ENCODE data around the gene ADCY10.
"Not testable (repeated sequence)": the region's sequence is repeated elsewhere in the genome, so short reads cannot be mapped to it uniquely, and the experiment has no call there.

The ADCY10 gene

GRCh38 chr1:167913895-167914496, at the start of gene ADCY10:
Gene ADCY10, minus strand, starts transcription at chr1:167914134. Its CDS starts 8,994 bp downstream, at chr1:167905140.
- DNase-seq: no peak

DNA sequence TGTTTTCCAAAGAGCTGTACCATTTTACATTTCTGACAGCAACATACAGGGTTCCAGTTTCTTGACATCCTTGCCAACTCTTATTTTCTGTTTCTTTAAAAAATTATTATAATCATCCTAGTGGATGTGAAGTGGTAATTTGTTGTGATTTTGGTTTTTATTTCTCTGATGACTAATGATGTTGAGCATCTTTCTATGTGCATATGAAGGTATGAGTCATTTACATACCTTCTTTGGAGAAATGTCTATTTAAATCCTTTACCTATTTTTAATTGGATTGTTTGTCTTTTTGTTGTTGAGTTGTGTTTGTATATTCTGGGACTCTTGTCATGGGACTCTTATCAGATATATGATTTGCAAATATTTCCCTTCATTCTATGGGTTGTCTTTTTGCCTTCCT, 43.8 kb upstream of the ADCY10 start:
- no peak for DNase-seq

- DNase-seq: no peak
Measured at GRCh38 chr1:167955915-167956314, 42.0 kb upstream of the ADCY10 start.

- no peak for DNase-seq
Measured at GRCh38 chr1:167950569-167950968, 36.6 kb upstream of the ADCY10 start.

GRCh38 chr1:167949785-167950184, 35.9 kb upstream of the ADCY10 start:
- no peak for DNase-seq

DNA sequence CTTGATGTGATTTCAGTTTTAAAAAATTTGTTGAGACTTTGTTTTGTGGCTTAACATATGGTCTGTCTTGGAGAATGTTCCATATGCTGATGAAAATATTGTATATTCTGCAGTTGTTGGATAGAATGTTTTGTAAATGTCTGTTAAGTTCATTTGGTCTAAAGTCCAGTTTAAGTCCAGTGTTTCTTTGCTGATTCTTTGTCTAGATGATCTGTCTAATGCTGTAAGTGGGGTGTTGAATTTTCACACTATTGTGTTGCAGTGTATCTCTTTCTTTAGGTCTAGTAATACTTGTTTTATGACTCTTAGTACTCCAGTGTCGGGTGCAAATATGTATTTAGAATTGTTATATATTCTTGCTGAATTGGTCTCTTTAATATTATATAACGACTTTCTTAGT, 33.8 kb upstream of the ADCY10 start:
- DNase-seq: no peak

DNA sequence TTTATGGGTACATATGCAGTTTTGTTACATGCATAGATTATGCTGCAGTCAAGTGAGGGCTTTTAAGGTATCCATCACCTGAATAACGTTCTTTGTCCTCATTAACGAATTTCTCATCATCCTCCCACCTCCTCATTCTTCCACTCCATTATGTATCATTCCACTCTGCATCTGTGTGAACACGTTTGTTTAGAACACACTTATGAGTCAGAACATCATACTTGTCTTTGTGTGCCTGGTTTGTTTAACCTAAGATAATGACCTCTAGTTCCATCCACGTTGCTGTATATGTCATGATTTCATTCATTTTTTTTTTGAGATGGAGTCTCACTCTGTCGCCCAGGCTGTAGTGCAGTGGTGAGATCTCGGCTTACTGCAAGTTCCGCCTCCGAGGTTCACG, 29.6 kb upstream of the ADCY10 start:
- DNase-seq: no peak

- DNase-seq: no peak
Measured at GRCh38 chr1:167940264-167940663, 26.3 kb upstream of the ADCY10 start.

DNA sequence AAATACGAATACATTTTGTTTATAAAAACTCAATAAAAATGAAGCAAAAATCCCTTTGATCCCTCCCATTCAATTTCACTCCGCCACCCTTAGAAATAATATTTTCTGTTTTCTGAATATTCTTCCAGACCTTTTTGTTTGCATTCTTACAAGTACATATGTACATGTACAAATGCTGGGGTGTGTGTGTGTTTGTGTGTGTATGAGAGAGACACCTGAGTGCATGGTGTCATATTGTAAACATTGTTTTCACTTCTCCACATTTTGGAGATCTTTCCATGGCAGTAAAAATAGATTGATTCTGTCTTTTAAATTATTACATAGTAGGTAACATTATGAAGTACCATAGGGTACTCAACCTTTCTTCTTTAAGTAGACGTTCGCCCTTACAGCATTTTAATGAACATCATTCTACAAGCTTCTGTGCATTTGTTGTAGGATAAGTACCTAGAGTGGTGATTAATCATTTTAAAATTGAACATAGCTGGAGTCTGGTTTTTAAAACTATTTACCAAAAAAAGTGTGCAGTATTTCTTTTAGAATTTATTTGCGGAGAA, 24.2 kb upstream of the ADCY10 start:
- no peak for DNase-seq

GRCh38 chr1:167937709-167938010, 23.7 kb upstream of the ADCY10 start:
- DNase-seq: no peak

GRCh38 chr1:167936930-167937708, 23.2 kb upstream of the ADCY10 start, which contains the start of gene MPC2:
Gene MPC2, minus strand, starts transcription at chr1:167937072. Its CDS starts 1,231 bp downstream, at chr1:167935841.
- peak; percentile 50 to 53 for DNase-seq

GRCh38 chr1:167936068-167936929, 22.4 kb upstream of the ADCY10 start, which contains the start of gene DCAF6:
Gene DCAF6, plus strand, starts transcription at chr1:167936683. Its CDS starts 229 bp downstream, at chr1:167936912.
- peak; percentile 96 to 97 for DNase-seq

- peak; percentile 2 to 4 for DNase-seq
Measured at GRCh38 chr1:167935216-167936067, 21.5 kb upstream of the ADCY10 start.

DNA sequence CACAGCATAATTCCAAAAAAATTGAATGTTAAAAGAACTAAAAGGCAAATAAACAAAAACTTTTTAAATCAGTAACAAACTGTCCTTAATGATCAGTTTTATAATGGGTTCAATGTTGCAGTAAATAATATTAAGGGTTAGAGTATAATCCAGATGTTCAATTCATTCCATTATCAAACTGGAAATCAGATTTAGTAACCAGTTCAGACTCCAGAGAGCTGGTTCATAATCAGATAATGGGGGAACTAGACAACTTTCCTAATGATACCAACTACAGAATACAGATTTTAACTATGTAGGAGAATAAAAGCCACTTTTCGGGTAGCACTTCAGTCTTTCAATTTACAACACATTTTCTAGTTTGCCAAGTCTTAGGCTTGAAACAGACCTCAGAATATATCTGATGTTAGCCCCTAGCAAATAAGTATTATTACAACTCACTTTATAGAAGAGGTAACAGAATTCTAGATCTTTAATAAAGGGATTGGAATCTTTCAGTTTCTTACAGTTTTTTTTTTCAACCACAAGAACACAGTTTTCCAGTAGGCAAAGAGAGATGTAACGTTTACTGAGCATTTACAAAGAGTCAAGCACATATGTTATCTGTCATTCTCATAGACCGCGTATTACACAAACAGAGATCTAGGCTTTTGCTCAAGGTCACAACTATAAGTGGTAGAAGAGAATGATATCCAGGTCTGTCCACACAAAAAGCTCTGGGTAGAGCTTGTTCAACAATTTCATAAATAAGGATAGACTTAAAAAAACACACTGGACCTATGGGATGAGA, 20.7 kb upstream of the ADCY10 start:
- DNase-seq: no peak

GRCh38 chr1:167933788-167934187, 19.9 kb upstream of the ADCY10 start:
- DNase-seq: no peak

DNA sequence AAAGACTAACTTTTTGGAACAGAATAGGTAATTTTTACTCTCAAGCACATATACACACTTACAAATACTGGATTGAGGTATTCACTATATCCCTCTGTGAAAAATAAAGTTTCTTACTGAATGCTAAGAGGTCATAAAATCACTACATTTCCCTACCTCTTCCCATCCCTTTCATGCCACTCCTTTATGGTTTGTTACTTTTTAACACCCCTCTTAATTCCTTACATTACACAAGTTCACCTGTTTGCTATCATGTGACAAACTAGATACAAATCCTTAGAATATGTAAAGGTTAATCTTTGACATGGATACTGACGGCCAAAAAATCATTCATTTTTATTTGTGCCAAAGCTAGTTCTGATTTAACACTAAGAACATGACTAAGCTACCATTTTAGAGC, 15.8 kb upstream of the ADCY10 start:
- no peak for DNase-seq

GRCh38 chr1:167928919-167929318, 15.0 kb upstream of the ADCY10 start:
- not testable (repeated sequence) for DNase-seq

GRCh38 chr1:167928457-167928852, 14.5 kb upstream of the ADCY10 start:
- no peak for DNase-seq

DNA sequence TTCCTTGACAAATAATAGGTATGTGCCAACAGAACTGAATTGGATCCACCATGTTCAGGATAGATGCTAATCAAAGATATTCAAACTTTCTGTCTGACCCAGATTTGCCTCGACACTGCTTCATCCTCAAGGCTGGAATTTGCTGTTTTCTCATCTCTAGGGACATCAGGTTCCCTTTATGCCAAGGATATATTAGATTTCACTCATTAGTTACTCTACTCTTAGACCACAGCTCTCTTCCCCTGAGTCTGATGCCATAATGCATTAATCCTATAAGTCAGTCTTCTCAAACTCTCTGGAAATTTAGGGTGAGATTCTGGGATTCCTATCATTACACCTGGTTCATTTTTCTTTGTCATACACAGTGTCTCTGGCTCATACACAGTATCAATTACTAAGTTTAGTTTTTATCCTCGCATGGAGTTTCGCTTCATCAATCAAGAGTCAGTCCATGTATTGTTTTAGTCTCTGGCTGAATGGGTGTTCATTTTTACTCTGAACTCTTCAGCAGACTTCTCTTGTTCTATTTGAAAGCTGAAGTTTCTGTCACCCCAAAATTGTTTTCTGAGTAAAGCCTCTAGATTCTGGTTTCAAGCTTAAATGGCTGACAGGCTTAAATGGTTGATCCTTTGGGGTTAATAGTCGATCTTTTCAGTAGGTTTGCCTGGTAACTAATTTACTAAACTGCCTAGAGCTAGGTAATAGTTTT, 13.3 kb upstream of the ADCY10 start:
- no peak for DNase-seq

DNA sequence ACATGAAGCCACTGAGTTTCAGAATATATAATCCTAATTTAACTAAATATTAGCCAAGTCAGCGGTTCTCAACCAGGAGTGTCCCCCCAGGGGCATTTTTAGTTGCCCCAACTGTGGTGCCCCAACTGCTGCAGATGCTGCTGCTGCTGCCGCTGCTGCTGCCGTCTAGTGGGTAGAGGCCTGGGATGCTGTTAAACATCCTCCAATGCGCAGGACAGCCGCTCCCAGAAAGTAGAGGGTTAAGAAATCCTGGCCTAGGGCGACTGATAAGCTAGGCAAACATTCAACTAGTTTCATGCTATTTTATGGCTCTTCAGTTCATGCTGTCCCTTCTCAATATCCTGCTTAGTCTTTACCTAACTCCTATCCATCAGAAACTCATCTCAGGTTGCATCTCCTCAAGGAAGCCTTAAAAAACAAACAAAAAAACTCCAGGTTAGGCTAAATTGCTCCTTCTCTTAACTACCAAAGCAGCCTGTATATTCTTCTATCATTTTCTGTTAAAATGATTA, 12.6 kb upstream of the ADCY10 start:
- no peak for DNase-seq
